Neural progenitor cell (in vitro differentiated cells): Measurements from ENCODE around the gene SYT13.

Experiments
- CTCF ChIP-seq: fragments of 200-600 bp; sonication (generic); IDR thresholded peaks from 2 replicates; pipeline ENCODE4 v1.5.1; 2017; ENCODE audit warnings: antibody characterized with exemption, mild to moderate bottlenecking
- EZH2 ChIP-seq: fragments of 200-600 bp; sonication (generic); IDR thresholded peaks from 2 replicates; pipeline ENCODE4 v1.6.1; 2017; ENCODE audit warnings: antibody characterized with exemption, mild to moderate bottlenecking, moderate library complexity
- EZH2phosphoT487 ChIP-seq: fragments of 200-600 bp; sonication (generic); IDR thresholded peaks from 2 replicates; pipeline ENCODE4 v1.6.1; 2017; ENCODE audit warnings: antibody characterized with exemption

GRCh38 chr11:45282081-45282480, 4.1 kb downstream of the SYT13 start:
- TF ChIP-seq EZH2 (no peak), CTCF (no peak), EZH2phosphoT487 (no peak)
